NT2/D1 (cell line): Measurements from ENCODE around the gene SRGAP3.

Experiments
- SUZ12 ChIP-seq: IDR thresholded peaks from 2 replicates; pipeline ENCODE4 v1.6.1; 2011; ENCODE audit not compliant: insufficient read length, insufficient read depth; ENCODE audit errors: extremely low read depth
- YY1 ChIP-seq: IDR thresholded peaks from 2 replicates; pipeline ENCODE4 v1.6.1; 2011; ENCODE audit not compliant: insufficient read length, insufficient read depth
- ZNF274 ChIP-seq: IDR thresholded peaks from 2 replicates; pipeline ENCODE4 v1.6.1; 2011; ENCODE audit warnings: mild to moderate bottlenecking, low read depth, low read length

DNA sequence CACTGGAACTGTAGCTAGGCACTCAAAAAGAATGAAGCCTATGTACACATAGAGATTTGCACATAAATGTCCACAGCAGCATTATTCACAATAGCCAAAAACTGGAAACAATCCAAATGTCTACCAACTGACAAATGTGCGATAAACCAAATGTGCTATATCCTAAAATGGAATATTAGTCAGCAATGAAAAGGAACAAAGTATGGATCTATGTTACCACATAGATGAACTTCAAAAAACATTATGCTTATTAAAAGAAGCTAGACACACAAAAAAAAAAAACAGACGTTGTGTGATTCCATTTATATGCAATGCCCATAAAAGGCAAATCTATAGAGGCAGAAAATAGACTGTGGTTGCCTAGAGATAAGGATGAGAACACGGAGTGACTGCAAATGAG lies 39.7 kb downstream of the SRGAP3 start:
- TF ChIP-seq ZNF274 (no peak), YY1 (no peak), SUZ12 (no peak)
